Measurements from ENCODE around the gene UBD.

DNA sequence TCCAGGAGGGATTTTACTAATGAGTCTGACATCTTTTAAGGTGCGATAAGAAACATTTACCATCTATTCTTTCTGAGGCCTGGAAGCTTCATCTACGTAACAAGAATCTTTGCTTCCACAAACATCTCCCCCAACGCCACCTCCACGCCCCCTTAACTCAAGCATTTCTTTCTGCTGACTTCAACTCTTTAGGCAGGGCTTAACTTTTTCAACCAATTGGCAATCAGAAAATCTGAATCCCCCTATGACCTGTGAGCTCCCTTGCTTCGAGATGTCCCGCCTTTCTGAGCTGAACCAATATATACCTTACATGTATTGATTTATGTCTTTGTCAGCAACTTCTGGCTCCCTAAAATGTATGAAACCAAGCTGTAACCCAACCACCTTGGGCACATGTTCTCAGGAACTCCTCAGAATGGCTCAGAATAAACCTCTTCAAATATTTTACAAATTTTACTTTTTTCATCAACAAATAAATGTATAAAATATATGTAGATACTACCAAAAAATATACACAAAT is 36.9 kb upstream of the UBD start:
- TF ChIP-seq PPARA (CRISPR knock-in tag; IDR thresholded peaks at IDR 0.05; ENCODE audit: borderline replicate concordance) (no peak), ARNTL (CRISPR knock-in tag; IDR thresholded peaks at IDR 0.05; ENCODE audit: borderline replicate concordance, low read depth) (no peak)

All from SK-N-SH treated with all-trans-retinoic acid at 6 μM for 48 hours (cell line).